ENCODE measurements around the gene TUBB3. TPM values are rescaled to one million over a fixed set of nuclear protein-coding genes. Genes with fewer than 3 reads are reported as not detected.

The TUBB3 gene
- total and polyA plus RNA-seq, 2 donors from 2014 or later, result 3.4 to 35.0 TPM

DNA sequence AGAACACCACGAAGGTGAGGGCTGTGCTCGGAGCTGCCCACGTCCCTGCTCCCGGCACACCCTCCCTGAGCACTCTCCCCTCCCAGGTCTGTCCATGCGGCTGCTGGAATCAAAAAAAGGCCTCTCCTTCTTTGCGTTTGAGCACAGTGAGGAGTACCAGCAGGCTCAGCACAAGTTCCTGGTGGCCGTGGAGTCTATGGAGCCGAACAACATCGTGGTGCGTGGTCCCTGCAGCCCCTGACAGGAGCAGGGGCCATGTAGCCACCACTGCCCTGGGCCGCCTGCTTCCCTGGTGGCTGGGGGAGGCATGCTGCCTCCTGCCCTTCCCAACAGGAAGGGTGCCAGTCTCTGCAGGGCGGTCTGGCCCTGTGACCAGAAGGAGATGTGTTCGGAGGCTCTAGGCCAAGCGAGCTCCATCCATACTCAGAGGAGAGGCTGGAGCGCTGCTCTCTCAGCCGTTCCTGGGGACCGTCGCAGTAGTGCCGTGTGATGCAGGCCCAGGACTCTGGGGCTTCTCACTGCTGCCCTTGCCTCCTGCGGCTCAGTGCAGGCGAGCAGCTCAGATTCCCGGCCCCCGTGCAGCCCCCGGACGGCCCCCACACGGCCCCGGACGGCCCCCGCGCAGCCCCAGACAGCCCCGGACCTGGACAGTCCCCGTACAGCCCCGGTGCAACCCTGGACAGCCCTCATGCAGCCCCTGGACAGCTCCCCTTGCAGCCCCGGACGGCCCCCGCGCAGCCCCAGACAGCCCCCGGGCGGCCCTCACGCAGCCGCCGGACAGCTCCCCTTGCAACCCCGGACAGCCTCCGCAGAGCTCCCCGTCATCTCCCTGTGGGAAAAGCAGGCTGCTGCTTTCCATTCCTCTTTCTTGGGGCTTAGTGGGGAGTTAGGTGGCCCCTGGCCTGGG lies 29.2 kb upstream of the TUBB3 start:
- FAIRE-seq, result no peak
- no peak overlapping the region for H3K9ac ChIP-seq (ENCODE audit: low read length in 3 of 3)
- no peak overlapping the region for H3K4me3 ChIP-seq (ENCODE audit: low read length in 3 of 3)
- no peaks in the 10 kb centered on the region for H3K27me3 ChIP-seq (ENCODE audit: control insufficient read depth, insufficient read depth, low read length)
- no peak overlapping the region for H3K27ac ChIP-seq (ENCODE audit: low read depth in 2 of 2, low read length in 2 of 2)
- TF ChIP-seq, protein P1, sequence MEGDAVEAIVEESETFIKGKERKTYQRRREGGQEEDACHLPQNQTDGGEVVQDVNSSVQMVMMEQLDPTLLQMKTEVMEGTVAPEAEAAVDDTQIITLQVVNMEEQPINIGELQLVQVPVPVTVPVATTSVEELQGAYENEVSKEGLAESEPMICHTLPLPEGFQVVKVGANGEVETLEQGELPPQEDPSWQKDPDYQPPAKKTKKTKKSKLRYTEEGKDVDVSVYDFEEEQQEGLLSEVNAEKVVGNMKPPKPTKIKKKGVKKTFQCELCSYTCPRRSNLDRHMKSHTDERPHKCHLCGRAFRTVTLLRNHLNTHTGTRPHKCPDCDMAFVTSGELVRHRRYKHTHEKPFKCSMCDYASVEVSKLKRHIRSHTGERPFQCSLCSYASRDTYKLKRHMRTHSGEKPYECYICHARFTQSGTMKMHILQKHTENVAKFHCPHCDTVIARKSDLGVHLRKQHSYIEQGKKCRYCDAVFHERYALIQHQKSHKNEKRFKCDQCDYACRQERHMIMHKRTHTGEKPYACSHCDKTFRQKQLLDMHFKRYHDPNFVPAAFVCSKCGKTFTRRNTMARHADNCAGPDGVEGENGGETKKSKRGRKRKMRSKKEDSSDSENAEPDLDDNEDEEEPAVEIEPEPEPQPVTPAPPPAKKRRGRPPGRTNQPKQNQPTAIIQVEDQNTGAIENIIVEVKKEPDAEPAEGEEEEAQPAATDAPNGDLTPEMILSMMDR (IDR thresholded peaks at IDR 0.05; ENCODE audit: borderline replicate concordance, extremely low read depth, insufficient read depth), result no peak
- intact Hi-C loops (cut with DNase I), result no loop called here
- peaks cover 6 to 42% (median 35%) of the 10 kb centered on the region in 3 donors for H3K36me3 ChIP-seq (ENCODE audit: control insufficient read depth in 2 of 3, insufficient read depth in 3 of 3, low read length in 3 of 3)
- no peak for DNase-seq
- no peaks in the 10 kb centered on the region for H3K4me1 ChIP-seq (ENCODE audit: control insufficient read depth in 2 of 3, insufficient read depth in 2 of 3, low read depth in 1 of 3, low read length in 3 of 3)
- H3K9me3 ChIP-seq (ENCODE audit: control insufficient read depth in 2 of 3, insufficient read depth in 1 of 3, low read length in 3 of 3), result no peaks in the 10 kb centered on the region

DNA sequence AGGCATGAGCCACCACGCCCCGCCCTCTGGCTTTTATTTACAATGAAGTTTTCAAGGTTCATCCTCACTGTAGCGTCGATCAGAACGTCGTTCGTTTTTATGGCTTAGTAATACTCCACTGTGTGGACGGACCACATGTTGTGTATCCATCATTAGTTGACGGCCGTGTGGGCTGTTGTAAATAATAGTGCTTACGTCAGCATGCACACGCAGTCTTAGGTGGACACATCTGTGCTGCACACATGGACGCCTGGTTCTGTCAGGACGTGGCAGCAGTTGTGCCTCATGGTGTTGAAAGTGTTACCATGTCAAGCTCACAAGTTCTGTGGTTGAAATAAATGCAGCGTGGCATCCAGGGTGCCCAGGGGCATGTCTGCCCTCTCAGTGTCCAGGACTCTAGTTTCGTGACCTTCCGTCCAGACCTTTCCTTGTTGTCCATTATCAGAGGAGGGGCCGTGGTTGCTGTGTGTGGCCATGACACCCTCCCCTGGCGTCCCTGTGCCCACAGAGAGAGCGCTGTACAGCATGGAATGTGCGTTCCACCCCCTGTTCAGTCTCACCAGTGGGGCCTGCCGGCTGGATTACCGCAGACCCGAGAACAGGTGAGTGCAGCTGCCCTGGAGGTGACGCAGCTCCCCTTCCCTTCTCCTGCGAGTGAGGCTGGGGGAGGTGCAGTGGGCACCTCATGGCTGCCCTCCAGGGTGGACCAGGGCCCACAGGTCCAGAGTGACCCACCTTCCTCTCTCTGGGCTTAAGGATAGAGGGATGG lies 27.5 kb upstream of the TUBB3 start:
- Histone ChIP-seq H3K36me3 (ENCODE audit: control insufficient read depth in 2 of 3, insufficient read depth in 3 of 3, low read length in 3 of 3) (peaks cover 9 to 45% (median 40%) of the 10 kb centered on the region in 3 donors), H3K27ac (ENCODE audit: low read depth in 2 of 2, low read length in 2 of 2) (no peak overlapping the region), H3K9ac (ENCODE audit: low read length in 3 of 3) (no peak overlapping the region), H3K4me3 (ENCODE audit: low read length in 3 of 3) (no peak overlapping the region), H3K9me3 (ENCODE audit: control insufficient read depth in 2 of 3, insufficient read depth in 1 of 3, low read length in 3 of 3) (no peaks in the 10 kb centered on the region), H3K27me3 (ENCODE audit: control insufficient read depth, insufficient read depth, low read length) (no peaks in the 10 kb centered on the region), H3K4me1 (ENCODE audit: control insufficient read depth in 2 of 3, insufficient read depth in 2 of 3, low read depth in 1 of 3, low read length in 3 of 3) (no peaks in the 10 kb centered on the region)
- TF ChIP-seq, protein P1 (IDR thresholded peaks at IDR 0.05; ENCODE audit: borderline replicate concordance, extremely low read depth, insufficient read depth), result no peak
- DNase-seq (no peak), FAIRE-seq (no peak)
- intact Hi-C loops (cut with DNase I), result no loop called here

DNA sequence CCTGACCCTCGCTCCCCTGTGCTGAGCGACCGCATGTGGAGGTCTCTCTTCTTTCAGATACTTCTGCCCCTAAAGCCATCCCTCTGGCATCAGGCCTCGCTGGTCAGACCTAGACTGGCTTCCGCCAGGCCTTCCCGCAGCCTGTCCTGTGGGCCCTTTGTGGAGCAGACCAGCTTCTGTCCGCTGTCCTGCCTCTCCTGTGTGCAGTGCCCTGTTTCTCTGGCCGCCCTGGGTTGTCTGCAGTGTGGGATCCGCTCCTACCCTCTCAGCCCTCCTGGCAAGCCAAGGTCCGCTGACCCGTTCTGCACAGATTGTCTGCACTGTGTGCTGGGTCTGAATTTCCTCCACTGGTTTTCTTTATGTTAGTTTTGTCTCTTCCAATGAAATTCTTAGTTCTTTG lies 25.9 kb upstream of the TUBB3 start:
- no peak overlapping the region for H3K9ac ChIP-seq (ENCODE audit: low read length in 3 of 3)
- TF ChIP-seq, protein P1 (IDR thresholded peaks at IDR 0.05; ENCODE audit: borderline replicate concordance, extremely low read depth, insufficient read depth), result no peak
- no peaks in the 10 kb centered on the region for H3K27me3 ChIP-seq (ENCODE audit: control insufficient read depth, insufficient read depth, low read length)
- H3K27ac ChIP-seq (ENCODE audit: low read depth in 2 of 2, low read length in 2 of 2), result no peak overlapping the region
- H3K4me1 ChIP-seq (ENCODE audit: control insufficient read depth in 2 of 3, insufficient read depth in 2 of 3, low read depth in 1 of 3, low read length in 3 of 3), result no peaks in the 10 kb centered on the region
- FAIRE-seq, result no peak
- H3K36me3 ChIP-seq (ENCODE audit: control insufficient read depth in 2 of 3, insufficient read depth in 3 of 3, low read length in 3 of 3), result peaks cover 9 to 44% (median 41%) of the 10 kb centered on the region in 3 donors
- no peak for DNase-seq
- no peak overlapping the region for H3K4me3 ChIP-seq (ENCODE audit: low read length in 3 of 3)
- intact Hi-C loops (cut with DNase I), result no loop called here
- H3K9me3 ChIP-seq (ENCODE audit: control insufficient read depth in 2 of 3, insufficient read depth in 1 of 3, low read length in 3 of 3), result no peaks in the 10 kb centered on the region

All from kidney (tissue), 14 donors.